Measurements from ENCODE around the gene DDX1.

The DDX1 gene

GRCh38 chr2:15548974-15549373 is 42.7 kb upstream of the DDX1 start:
- no peak for TF ChIP-seq CTCF (IDR thresholded peaks at IDR 0.05)
- no peak overlapping the region for H3K4me3 ChIP-seq
- H3K27ac ChIP-seq: no peak overlapping the region
- DNase-seq (ENCODE audit: low spot score): no peak

- H3K4me3 ChIP-seq: no peak overlapping the region
- no peak for TF ChIP-seq CTCF (IDR thresholded peaks at IDR 0.05)
- no peak overlapping the region for H3K27ac ChIP-seq
- DNase-seq (ENCODE audit: low spot score): no peak
Measured at GRCh38 chr2:15553519-15553918, 38.1 kb upstream of the DDX1 start.

GRCh38 chr2:15553951-15554350 is 37.7 kb upstream of the DDX1 start:
- DNase-seq (ENCODE audit: low spot score): no peak
- TF ChIP-seq CTCF (IDR thresholded peaks at IDR 0.05): no peak
- Histone ChIP-seq H3K4me3 (no peak overlapping the region), H3K27ac (no peak overlapping the region)

- TF ChIP-seq CTCF (IDR thresholded peaks at IDR 0.05): no peak
- H3K4me3 ChIP-seq: no peak overlapping the region
- H3K27ac ChIP-seq: no peak overlapping the region
- DNase-seq (ENCODE audit: low spot score): no peak
Measured at GRCh38 chr2:15554525-15555218, 37.0 kb upstream of the DDX1 start.

GRCh38 chr2:15555760-15556193 is 35.9 kb upstream of the DDX1 start:
- no peak for DNase-seq (ENCODE audit: low spot score)

DNA sequence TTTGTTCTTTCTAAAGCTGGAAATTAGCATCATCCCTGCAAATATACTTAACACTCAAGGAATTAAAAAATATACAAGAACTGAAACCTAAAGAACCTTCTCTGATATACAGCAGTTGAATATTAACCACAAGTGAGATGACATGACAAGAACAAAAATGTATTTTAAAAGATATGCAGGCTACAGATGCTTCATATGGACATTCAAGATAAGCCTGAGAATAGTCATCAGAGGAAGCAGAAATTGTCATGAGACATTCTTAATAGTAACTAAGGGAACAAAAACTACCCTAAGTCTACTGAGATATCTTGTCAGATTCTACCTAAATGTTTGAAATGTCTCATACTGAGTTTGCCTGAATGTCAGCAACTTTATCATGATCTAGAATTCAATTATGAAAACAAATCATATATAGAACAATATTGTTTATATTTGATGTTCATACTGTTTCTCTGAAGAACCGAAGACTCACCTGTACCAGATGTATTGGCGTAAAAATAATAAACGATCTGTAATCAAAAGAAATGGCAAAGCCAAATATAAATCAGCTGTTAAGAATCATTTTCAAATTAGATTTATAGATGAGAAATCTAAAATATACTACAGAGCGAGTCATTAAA is 35.2 kb upstream of the DDX1 start:
- no peak for DNase-seq (ENCODE audit: low spot score)
- Histone ChIP-seq H3K4me3 (no peak overlapping the region), H3K27ac (no peak overlapping the region)
- no peak for TF ChIP-seq CTCF (IDR thresholded peaks at IDR 0.05)

More at GRCh38 chr2:15555760-15556193, 35.9 kb upstream of the DDX1 start:
- Histone ChIP-seq H3K27ac (no peak overlapping the region), H3K4me3 (no peak overlapping the region)
- no peak for TF ChIP-seq CTCF (IDR thresholded peaks at IDR 0.05)

DNA sequence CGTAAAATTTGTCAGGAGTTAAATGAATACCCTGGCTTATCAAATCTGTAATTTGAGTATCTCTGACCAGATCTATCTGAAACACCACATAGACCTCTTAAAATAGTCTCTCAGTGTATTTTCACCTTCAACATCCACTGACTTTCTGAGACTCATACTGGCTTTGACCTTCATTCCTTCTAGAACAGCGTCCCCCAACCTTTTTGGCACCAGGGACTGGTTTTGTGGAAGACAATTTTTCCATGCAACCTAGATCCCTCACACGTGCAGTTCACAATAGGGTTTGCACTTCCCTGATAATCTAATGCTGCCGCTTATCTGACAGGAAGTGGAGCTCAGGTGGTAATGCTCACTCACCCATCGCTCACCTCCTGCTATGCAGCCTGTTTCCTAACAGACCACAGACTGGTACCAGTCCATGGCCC is 33.8 kb upstream of the DDX1 start:
- no peak for DNase-seq (ENCODE audit: low spot score)

More for the DNA sequence above, 33.8 kb upstream of the DDX1 start:
- Histone ChIP-seq H3K4me3 (no peak overlapping the region), H3K27ac (no peak overlapping the region)
- TF ChIP-seq CTCF (IDR thresholded peaks at IDR 0.05): no peak

All from coronary artery (tissue), 2 donors.